Measurements from ENCODE around the gene RPUSD3.

The RPUSD3 gene

DNA sequence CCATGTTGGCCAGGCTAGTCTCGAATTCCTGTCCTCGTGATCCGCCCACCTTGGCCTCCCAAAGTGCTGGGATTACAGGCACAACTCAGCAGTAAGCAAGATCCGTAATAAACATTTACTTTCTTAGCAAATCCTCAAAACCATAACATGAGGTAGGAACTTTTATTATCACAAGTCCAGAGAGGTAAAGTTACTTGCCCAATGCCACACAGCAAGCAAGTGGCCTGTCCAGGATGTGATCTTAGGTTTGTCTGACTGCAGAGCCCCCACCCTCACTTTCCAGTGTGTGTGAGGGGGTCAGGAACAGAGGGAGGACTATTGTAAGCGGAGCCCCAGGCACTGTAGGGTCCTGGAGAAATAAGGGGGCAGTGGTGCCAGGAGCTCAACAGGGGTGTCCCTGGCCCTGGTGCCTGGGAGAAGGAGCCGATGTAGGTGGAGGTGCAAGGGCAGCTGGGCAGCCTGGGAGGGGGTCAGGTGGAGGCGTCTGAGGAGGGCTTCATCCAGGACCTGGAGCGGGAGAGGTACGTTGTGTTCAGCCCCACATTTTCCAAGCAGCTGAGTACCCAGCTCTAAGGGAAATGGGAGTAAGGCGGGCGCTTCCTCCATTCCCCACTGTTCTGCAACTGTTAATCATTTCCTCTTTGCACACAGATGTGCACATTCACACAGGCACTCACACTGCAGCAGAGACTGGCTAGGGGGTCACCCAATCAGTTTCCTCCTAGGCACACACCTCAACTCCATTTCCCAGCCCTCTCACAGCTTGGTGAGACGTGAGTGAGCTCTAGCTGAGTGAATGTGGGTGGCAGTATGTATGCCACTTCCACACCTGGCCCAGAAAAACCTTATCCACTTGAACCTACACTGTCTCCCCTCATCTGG lies 5.9 kb downstream of the RPUSD3 start:
- CTCF ChIA-PET = interaction anchor here (0.6 kb wide), 1 partner anchor 25 kb away, joined by 5 read pairs; no protein-coding TSS in a partner anchor
- H3K4me3 ChIP-seq (ENCODE audit: low read depth, low read length) = no peak overlapping the region
- H3K36me3 ChIP-seq (ENCODE audit: control insufficient read depth in 2 of 2, insufficient read depth in 1 of 2, low read length in 2 of 2) = peaks cover 19 to 82% of the 10 kb centered on the region in 2 experiments; a peak in 2 of 3 replicates
- no peaks in the 10 kb centered on the region for H3K4me1 ChIP-seq (ENCODE audit: control insufficient read depth, insufficient read depth, low read length)
- no peak overlapping the region for H3K27ac ChIP-seq (ENCODE audit: extremely low read depth, low read depth, low read length)
- TF ChIP-seq ZNF768 (tag by site-specific recombination; IDR thresholded peaks at IDR 0.05) (0 out of 2 replicates have a peak, but pooled peaks have one; percentile 71), ZNF132 (tag by site-specific recombination; IDR thresholded peaks at IDR 0.05; ENCODE audit: borderline replicate concordance) (no peak)
- no peaks in the 10 kb centered on the region for H3K9me3 ChIP-seq (ENCODE audit: control insufficient read depth, insufficient read depth, low read depth, low read length)
- POLR2A ChIA-PET = no interaction called here

DNA sequence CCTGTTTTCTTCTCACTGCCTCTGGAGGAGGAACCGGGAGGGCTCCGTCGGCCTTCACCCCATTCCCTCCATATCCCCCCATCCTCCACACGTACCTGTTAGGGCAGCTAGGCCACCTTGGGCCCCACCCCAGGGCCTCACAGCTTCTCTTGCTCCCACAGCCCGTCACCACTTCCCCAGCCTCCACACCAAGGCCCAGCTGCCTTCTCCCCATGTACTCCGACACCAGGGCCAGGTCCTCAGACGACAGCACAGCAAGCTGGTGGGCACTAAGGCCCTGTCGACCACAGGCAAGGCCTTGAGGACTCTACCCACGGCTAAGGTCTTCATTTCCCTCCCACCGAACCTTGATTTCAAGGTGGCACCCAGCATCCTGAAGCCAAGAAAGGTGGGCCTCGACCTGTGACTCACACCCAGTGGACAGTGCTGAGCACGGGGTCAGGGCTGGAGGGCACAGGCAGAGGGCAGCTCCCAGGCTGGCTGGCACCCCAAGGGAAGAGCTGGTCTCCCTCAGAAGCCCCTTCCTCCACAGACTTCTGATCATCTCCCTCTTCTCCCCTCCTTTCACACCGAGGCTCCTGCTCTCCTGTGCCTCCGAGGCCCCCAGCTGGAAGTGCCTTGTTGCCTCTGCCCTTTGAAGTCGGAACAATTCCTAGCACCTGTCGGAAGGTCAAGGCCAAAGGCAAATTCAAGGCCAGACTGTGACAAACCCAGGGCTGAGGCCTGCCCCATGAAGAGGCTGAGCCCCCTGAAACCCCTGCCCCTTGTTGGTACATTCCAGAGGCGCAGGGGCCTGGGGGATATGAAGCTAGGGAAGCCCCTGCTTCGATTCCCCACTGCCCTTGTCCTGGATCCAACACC lies 9.1 kb downstream of the RPUSD3 start:
- Histone ChIP-seq H3K4me1 (ENCODE audit: control insufficient read depth, insufficient read depth, low read length) (no peaks in the 10 kb centered on the region), H3K36me3 (ENCODE audit: control insufficient read depth in 2 of 2, insufficient read depth in 1 of 2, low read length in 2 of 2) (peaks cover 27 to 72% of the 10 kb centered on the region in 2 experiments), H3K4me3 (ENCODE audit: low read depth, low read length) (no peak overlapping the region), H3K27ac (ENCODE audit: extremely low read depth, low read depth, low read length) (no peak overlapping the region), H3K9me3 (ENCODE audit: control insufficient read depth, insufficient read depth, low read depth, low read length) (no peaks in the 10 kb centered on the region)
- ChIA-PET CTCF (interaction anchor here (0.7 kb wide), 1 partner anchor 20 kb away, joined by 3 read pairs; no protein-coding TSS in a partner anchor), POLR2A (interaction anchor here (1.5 to 1.7 kb wide), 2 partner anchors 9 to 112 kb away, joined by 5 to 6 read pairs; partner anchors contain the start of gene RPUSD3)
- no peak for TF ChIP-seq GLIS1 (tag by site-specific recombination; IDR thresholded peaks at IDR 0.05)

DNA sequence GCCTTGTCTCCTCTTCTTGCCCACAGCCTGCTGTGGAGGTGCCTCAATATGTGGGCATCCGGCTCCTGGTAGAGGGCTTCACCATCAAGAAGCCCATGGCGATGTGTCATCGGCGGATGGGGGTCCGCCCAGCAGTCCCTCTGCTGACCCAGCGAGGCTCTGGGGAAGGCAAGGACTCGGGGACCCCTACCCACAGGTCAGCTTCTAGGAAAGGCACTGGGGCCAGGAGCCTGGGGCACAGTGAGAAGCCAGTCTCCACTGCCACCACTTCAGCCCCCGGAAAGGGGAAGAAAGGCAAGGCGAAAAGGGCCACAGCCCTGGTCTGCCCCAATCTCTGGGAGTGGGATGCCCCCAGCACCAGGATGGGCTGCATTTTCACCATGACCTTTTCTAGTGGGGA lies 10.7 kb downstream of the RPUSD3 start:
- no peak overlapping the region for H3K27ac ChIP-seq (ENCODE audit: extremely low read depth, low read depth, low read length)
- ChIA-PET POLR2A (no interaction called here), CTCF (no interaction called here)
- no peaks in the 10 kb centered on the region for H3K4me1 ChIP-seq (ENCODE audit: control insufficient read depth, insufficient read depth, low read length)
- no peak overlapping the region for H3K4me3 ChIP-seq (ENCODE audit: low read depth, low read length)
- H3K9me3 ChIP-seq (ENCODE audit: control insufficient read depth, insufficient read depth, low read depth, low read length) = no peaks in the 10 kb centered on the region
- H3K36me3 ChIP-seq (ENCODE audit: control insufficient read depth in 2 of 2, insufficient read depth in 1 of 2, low read length in 2 of 2) = peaks cover 27 to 72% of the 10 kb centered on the region in 2 experiments
- TF ChIP-seq, protein P1, sequence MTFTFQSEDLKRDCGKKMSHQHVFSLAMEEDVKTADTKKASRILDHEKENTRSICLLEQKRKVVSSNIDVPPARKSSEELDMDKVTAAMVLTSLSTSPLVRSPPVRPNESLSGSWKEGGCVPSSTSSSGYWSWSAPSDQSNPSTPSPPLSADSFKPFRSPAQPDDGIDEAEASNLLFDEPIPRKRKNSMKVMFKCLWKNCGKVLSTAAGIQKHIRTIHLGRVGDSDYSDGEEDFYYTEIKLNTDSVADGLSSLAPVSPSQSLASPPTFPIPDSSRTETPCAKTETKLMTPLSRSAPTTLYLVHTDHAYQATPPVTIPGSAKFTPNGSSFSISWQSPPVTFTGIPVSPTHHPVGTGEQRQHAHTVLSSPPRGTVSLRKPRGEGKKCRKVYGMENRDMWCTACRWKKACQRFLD (tag by site-specific recombination; IDR thresholded peaks at IDR 0.05) = no peak
- no peak for TF ChIP-seq ZNF701 (tag by site-specific recombination; IDR thresholded peaks at IDR 0.05)
- no peak for TF ChIP-seq ZNF155 (tag by site-specific recombination; IDR thresholded peaks at IDR 0.05)
- TF ChIP-seq ZNF223 (tag by site-specific recombination; IDR thresholded peaks at IDR 0.05) = no peak
- TF ChIP-seq ZNF114 (tag by site-specific recombination; IDR thresholded peaks at IDR 0.05) = no peak
- TF ChIP-seq, protein P2, sequence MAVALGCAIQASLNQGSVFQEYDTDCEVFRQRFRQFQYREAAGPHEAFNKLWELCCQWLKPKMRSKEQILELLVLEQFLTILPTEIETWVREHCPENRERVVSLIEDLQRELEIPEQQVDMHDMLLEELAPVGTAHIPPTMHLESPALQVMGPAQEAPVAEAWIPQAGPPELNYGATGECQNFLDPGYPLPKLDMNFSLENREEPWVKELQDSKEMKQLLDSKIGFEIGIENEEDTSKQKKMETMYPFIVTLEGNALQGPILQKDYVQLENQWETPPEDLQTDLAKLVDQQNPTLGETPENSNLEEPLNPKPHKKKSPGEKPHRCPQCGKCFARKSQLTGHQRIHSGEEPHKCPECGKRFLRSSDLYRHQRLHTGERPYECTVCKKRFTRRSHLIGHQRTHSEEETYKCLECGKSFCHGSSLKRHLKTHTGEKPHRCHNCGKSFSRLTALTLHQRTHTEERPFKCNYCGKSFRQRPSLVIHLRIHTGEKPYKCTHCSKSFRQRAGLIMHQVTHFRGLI (tag by site-specific recombination; IDR thresholded peaks at IDR 0.05) = no peak
- TF ChIP-seq, protein P3, sequence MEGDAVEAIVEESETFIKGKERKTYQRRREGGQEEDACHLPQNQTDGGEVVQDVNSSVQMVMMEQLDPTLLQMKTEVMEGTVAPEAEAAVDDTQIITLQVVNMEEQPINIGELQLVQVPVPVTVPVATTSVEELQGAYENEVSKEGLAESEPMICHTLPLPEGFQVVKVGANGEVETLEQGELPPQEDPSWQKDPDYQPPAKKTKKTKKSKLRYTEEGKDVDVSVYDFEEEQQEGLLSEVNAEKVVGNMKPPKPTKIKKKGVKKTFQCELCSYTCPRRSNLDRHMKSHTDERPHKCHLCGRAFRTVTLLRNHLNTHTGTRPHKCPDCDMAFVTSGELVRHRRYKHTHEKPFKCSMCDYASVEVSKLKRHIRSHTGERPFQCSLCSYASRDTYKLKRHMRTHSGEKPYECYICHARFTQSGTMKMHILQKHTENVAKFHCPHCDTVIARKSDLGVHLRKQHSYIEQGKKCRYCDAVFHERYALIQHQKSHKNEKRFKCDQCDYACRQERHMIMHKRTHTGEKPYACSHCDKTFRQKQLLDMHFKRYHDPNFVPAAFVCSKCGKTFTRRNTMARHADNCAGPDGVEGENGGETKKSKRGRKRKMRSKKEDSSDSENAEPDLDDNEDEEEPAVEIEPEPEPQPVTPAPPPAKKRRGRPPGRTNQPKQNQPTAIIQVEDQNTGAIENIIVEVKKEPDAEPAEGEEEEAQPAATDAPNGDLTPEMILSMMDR (tag by site-specific recombination; IDR thresholded peaks at IDR 0.05) = no peak
- TF ChIP-seq SP7 (tag by site-specific recombination; IDR thresholded peaks at IDR 0.05) = no peak

All from HEK293 (cell line).